ENCODE measurements around the gene OPA1. TPM values are rescaled to one million over a fixed set of nuclear protein-coding genes. Genes with fewer than 3 reads are reported as not detected.

The OPA1 gene
- total and polyA plus RNA-seq, 2 of the 4 experiments (the other 2 are of a cell fraction) = 17.8 to 73.7 TPM

GRCh38 chr3:193548406-193548805, 44.6 kb upstream of the OPA1 start:
- Histone ChIP-seq H3K4me1 (ENCODE audit: control insufficient read depth, insufficient read depth, low read length) (no peaks in the 10 kb centered on the region), H2BK120ac (ENCODE audit: low read depth, low read length) (no peak overlapping the region), H3K9ac (ENCODE audit: low read depth, low read length) (no peak overlapping the region), H4K5ac (ENCODE audit: low read depth, low read length) (no peak overlapping the region), H3K79me1 (ENCODE audit: low read depth in 1 of 2, low read length in 2 of 2) (no peaks in the 10 kb centered on the region), H2BK15ac (ENCODE audit: low read depth, low read length) (no peak overlapping the region), H3K27ac (ENCODE audit: insufficient read depth, low read length) (no peak overlapping the region), H4K8ac (ENCODE audit: low read depth in 2 of 2, low read length in 2 of 2) (no peak overlapping the region), H2BK5ac (ENCODE audit: low read depth, low read length, poor library complexity, severe bottlenecking) (no peak overlapping the region), H2AK9ac (replicated peaks; ENCODE audit: low read depth, low read length, poor library complexity) (no peak overlapping the region), H2BK20ac (ENCODE audit: low read depth, low read length) (no peak overlapping the region), H3K4ac (ENCODE audit: low read depth, low read length) (no peak overlapping the region), H3K23ac (ENCODE audit: low read depth, low read length) (no peak overlapping the region), H2AK5ac (ENCODE audit: low read depth, low read length) (no peak overlapping the region), H2AFZ (replicated peaks; ENCODE audit: low read length, poor library complexity) (no peak overlapping the region), H3K27me3 (ENCODE audit: control insufficient read depth, insufficient read depth, low read length) (no peaks in the 10 kb centered on the region), H4K20me1 (ENCODE audit: insufficient read depth, low read length) (no peaks in the 10 kb centered on the region), H3K36me3 (ENCODE audit: control insufficient read depth, insufficient read depth, low read length) (no peaks in the 10 kb centered on the region), H4K91ac (ENCODE audit: insufficient read depth, low read depth, low read length) (no peak overlapping the region), H3K4me2 (ENCODE audit: low read depth, low read length) (no peak overlapping the region), H3K4me3 (ENCODE audit: insufficient read depth, low read depth, low read length) (no peak overlapping the region), H3K18ac (ENCODE audit: low read depth, low read length) (no peak overlapping the region), H3K9me3 (ENCODE audit: control insufficient read depth, insufficient read depth, low read length) (no peaks in the 10 kb centered on the region), H3K9me1 (ENCODE audit: insufficient read depth, low read length) (no peaks in the 10 kb centered on the region), H3K56ac (ENCODE audit: extremely low read depth, insufficient read depth, low read length) (no peak overlapping the region), H3K14ac (replicated peaks; ENCODE audit: low read depth, low read length) (no peak overlapping the region)
- BruUV-seq (replicated peaks) = no TSS peak
- ATAC-seq (ENCODE audit: low read depth) (no peak), DNase-seq (no peak)
- ChIA-PET POLR2A (ENCODE audit: unreplicated experiment) (no interaction called here), CTCF (no interaction called here)
- dilution Hi-C loops (cut with HindIII; ENCODE audit: low sequenced_read_pairs, unreplicated experiment) = no loop called here
- in situ Hi-C loops (cut with MboI; ENCODE audit: low sequenced_read_pairs) = no loop called here
- TF ChIP-seq ELK1 (IDR thresholded peaks at IDR 0.05; ENCODE audit: borderline replicate concordance, low read depth, low read length) (no peak), MAFK (IDR thresholded peaks at IDR 0.05; ENCODE audit: low read depth, low read length) (no peak), NFE2L2 (IDR thresholded peaks at IDR 0.05; ENCODE audit: low read depth, low read length) (no peak), POLR2A (IDR thresholded peaks at IDR 0.05; ENCODE audit: low read depth, low read length) (no peak), BHLHE40 (IDR thresholded peaks at IDR 0.05; ENCODE audit: low read depth, low read length) (no peak), RCOR1 (IDR thresholded peaks at IDR 0.05; ENCODE audit: insufficient replicate concordance, low read length) (no peak), CHD1 (IDR thresholded peaks at IDR 0.05; ENCODE audit: low read depth, low read length) (no peak), CEBPB (IDR thresholded peaks at IDR 0.05; ENCODE audit: low read depth, low read length) (no peak)
- intact Hi-C loops (cut with micrococcal nuclease) = no loop called here
- WGBS, 2 experiments (ENCODE audit: extremely low coverage in 2 of 2, insufficient read length in 1 of 2) = no CpG with 5 or more reads among the region's 4 CpGs
